Measurements from ENCODE around the gene PGAM4.
A peak's percentile ranks its signal among the peaks of the same experiment; 100 is the strongest.

The PGAM4 gene

GRCh38 chrX:77966361-77966760 lies 3.1 kb downstream of the PGAM4 start:
- no peak for DNase-seq (ENCODE audit: low read depth)
- TF ChIP-seq CTCF (conservative IDR thresholded peaks at IDR 0.05; ENCODE audit: control insufficient read depth, insufficient read depth, low read depth, low read length): no peak
- no peak overlapping the region for H3K4me3 ChIP-seq (ENCODE audit: control insufficient read depth, low read depth, low read length)

- H3K4me3 ChIP-seq (ENCODE audit: control insufficient read depth, low read depth, low read length): no peak overlapping the region
- TF ChIP-seq CTCF (conservative IDR thresholded peaks at IDR 0.05; ENCODE audit: control insufficient read depth, insufficient read depth, low read depth, low read length): no peak
- no peak for DNase-seq (ENCODE audit: low read depth)
Measured at GRCh38 chrX:77962068-77962902, 7.2 kb downstream of the PGAM4 start.

- no peak for TF ChIP-seq CTCF (conservative IDR thresholded peaks at IDR 0.05; ENCODE audit: control insufficient read depth, insufficient read depth, low read depth, low read length)
- DNase-seq (ENCODE audit: low read depth): no peak
- no peak overlapping the region for H3K4me3 ChIP-seq (ENCODE audit: control insufficient read depth, low read depth, low read length)
Measured at GRCh38 chrX:77961063-77961462, 8.4 kb downstream of the PGAM4 start.

GRCh38 chrX:77960567-77960966 lies 8.9 kb downstream of the PGAM4 start:
- DNase-seq (ENCODE audit: low read depth): no peak
- TF ChIP-seq CTCF (conservative IDR thresholded peaks at IDR 0.05; ENCODE audit: control insufficient read depth, insufficient read depth, low read depth, low read length): no peak
- no peak overlapping the region for H3K4me3 ChIP-seq (ENCODE audit: control insufficient read depth, low read depth, low read length)

- H3K4me3 ChIP-seq (ENCODE audit: control insufficient read depth, low read depth, low read length): no peak overlapping the region
- TF ChIP-seq CTCF (conservative IDR thresholded peaks at IDR 0.05; ENCODE audit: control insufficient read depth, insufficient read depth, low read depth, low read length): no peak
- DNase-seq (ENCODE audit: low read depth): peak; percentile 36
Measured at GRCh38 chrX:77953708-77954107, 15.7 kb downstream of the PGAM4 start.

- TF ChIP-seq CTCF (conservative IDR thresholded peaks at IDR 0.05; ENCODE audit: control insufficient read depth, insufficient read depth, low read depth, low read length): no peak
- no peak overlapping the region for H3K4me3 ChIP-seq (ENCODE audit: control insufficient read depth, low read depth, low read length)
- no peak for DNase-seq (ENCODE audit: low read depth)
Measured at GRCh38 chrX:77953302-77953701, 16.1 kb downstream of the PGAM4 start.

Measured in fibroblast of mammary gland (primary cell).